Measurements from ENCODE around the gene MBNL1. TPM values are rescaled to one million over a fixed set of nuclear protein-coding genes. Genes with fewer than 3 reads are reported as not detected.

Gene MBNL1
- total and polyA plus RNA-seq, 8 donors: 25.7 to 379 (median 155) TPM

DNA sequence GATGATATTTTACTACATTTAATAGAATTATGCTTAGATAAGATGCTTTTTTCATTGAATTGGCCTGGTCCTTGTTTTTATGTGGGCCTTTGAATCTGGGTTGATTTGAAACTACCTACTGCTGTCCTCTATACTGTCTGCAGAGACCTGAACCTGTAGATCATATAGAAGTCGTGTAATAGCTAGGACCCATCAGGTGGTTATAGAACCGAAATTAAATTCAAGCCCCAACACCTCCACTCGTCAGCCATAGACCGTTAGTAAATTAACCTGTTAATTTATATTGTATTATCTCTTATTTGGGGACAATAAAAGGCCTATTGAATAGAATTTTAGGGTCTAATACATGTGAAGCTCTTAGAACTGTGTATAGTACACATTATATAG lies 108.4 kb downstream of the MBNL1 start:
- Histone ChIP-seq H3K4me3 (no peak overlapping the region), H3K4me1 (peaks cover 12 to 88% (median 48%) of the 10 kb centered on the region in 4 donors), H3K27me3 (no peaks in the 10 kb centered on the region), H3K27ac (peak overlapping the region in 4 of 5 donors; percentile 8 to 64 (median 54)), H3K9me3 (no peaks in the 10 kb centered on the region), H3K36me3 (peaks cover 0 to 10% (median 8%) of the 10 kb centered on the region in 4 donors)
- intact Hi-C loops (cut with DNase I; ENCODE audit: low total_unique reads): no loop called here
- no peak for TF ChIP-seq EP300 (IDR thresholded peaks at IDR 0.05)
- no peak for TF ChIP-seq POLR2AphosphoS5 (IDR thresholded peaks at IDR 0.05)
- no peak for TF ChIP-seq POLR2A (IDR thresholded peaks at IDR 0.05)
- TF ChIP-seq, protein P1, sequence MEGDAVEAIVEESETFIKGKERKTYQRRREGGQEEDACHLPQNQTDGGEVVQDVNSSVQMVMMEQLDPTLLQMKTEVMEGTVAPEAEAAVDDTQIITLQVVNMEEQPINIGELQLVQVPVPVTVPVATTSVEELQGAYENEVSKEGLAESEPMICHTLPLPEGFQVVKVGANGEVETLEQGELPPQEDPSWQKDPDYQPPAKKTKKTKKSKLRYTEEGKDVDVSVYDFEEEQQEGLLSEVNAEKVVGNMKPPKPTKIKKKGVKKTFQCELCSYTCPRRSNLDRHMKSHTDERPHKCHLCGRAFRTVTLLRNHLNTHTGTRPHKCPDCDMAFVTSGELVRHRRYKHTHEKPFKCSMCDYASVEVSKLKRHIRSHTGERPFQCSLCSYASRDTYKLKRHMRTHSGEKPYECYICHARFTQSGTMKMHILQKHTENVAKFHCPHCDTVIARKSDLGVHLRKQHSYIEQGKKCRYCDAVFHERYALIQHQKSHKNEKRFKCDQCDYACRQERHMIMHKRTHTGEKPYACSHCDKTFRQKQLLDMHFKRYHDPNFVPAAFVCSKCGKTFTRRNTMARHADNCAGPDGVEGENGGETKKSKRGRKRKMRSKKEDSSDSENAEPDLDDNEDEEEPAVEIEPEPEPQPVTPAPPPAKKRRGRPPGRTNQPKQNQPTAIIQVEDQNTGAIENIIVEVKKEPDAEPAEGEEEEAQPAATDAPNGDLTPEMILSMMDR (IDR thresholded peaks at IDR 0.05): no peak
- no peak for DNase-seq
- 89 to 94% (median 91%) methylated on average over 4 of the region's 4 CpGs for WGBS, 5 donors

DNA sequence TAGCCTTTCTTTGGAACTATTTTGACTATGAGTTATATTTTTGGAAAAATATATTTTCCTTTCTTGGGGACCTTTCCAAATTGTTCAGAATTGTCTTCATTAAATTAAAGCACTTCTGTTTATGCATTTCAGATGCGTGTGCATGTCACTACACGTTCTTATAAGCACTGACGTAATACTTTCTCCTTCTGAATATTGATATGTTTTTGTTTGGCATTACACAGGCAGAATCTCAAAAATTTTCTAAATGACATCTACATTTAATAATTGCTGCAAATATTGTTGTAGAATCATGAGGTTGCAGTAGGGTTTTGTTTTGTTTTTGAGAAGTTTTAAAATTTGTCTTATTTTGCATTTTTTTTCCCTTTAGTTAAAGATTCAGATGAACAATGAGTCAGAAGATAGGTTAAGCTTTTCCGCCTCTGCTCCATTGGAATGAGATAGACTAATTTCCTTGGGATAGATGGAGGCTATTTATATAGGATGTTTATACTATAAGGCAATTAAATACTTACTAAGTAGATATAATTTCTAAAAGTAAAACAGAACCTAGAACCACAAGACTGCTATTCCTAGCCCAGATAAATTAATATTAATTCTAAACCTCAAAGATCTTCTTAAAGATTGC lies 110.8 kb downstream of the MBNL1 start:
- no peaks in the 10 kb centered on the region for H3K27me3 ChIP-seq
- DNase-seq: no peak
- H3K9me3 ChIP-seq: no peaks in the 10 kb centered on the region
- peaks cover 14 to 90% (median 52%) of the 10 kb centered on the region in 4 donors for H3K4me1 ChIP-seq
- H3K27ac ChIP-seq: peak overlapping the region in 4 of 5 donors; percentile 15 to 83 (median 70)
- intact Hi-C loops (cut with DNase I; ENCODE audit: low total_unique reads): no loop called here
- TF ChIP-seq EP300 (IDR thresholded peaks at IDR 0.05) (no peak), POLR2A (IDR thresholded peaks at IDR 0.05) (no peak)
- TF ChIP-seq, protein P1 (IDR thresholded peaks at IDR 0.05): no peak
- 67 to 92% (median 86%) methylated on average over 4 of the region's 4 CpGs for WGBS, 5 donors
- peaks cover 0 to 4% (median 0%) of the 10 kb centered on the region in 4 donors for H3K36me3 ChIP-seq
- no peak overlapping the region for H3K4me3 ChIP-seq

DNA sequence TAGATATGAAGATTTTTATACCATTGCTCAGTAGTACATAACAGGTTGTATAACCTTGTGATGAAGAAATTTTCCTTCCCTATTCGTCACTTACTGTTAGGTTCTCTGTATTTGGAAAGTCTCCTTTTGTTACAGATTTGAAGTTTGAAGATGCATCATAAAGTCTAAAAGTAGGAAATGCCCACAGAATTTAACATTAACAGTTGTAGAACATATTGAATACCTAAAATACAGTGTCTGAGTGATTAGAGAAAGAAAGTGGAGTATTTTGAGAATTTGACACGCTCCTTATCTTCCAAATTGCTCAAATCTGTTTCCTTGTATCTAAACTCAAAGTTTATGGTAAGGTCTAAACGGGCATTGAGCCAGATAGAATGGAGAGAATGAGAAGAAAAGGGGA lies 111.3 kb downstream of the MBNL1 start:
- Histone ChIP-seq H3K27ac (peak overlapping the region in 4 of 5 donors; percentile 15 to 83 (median 70)), H3K9me3 (no peaks in the 10 kb centered on the region), H3K4me1 (peaks cover 17 to 92% (median 55%) of the 10 kb centered on the region in 4 donors), H3K27me3 (no peaks in the 10 kb centered on the region), H3K4me3 (no peak overlapping the region), H3K36me3 (peaks cover 0 to 4% (median 0%) of the 10 kb centered on the region in 4 donors)
- 53 to 64% (median 59%) methylated on average over 3 of the region's 3 CpGs for WGBS, 5 donors
- intact Hi-C loops (cut with DNase I; ENCODE audit: low total_unique reads): no loop called here
- TF ChIP-seq POLR2AphosphoS5 (IDR thresholded peaks at IDR 0.05): no peak
- no peak for TF ChIP-seq POLR2A (IDR thresholded peaks at IDR 0.05)
- DNase-seq: no peak

DNA sequence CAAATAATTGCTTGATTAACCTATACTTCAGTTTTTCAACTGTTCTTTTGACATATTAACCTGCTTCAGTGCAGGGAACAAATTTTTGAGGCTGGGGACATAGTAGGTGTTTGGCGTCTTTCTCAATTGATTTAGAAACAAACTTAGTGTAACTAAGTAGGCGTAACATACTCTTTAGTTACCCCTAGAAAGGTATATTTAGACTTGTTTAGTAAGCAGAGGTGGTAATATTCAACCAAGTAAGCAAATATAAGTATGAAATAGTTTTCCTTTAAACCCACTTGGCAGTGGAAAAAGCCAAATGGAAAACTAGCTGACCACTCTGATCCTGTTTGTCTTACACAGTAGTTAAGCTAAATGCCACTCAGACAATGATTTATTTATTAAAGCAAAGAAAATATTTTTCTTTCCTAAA lies 113.2 kb downstream of the MBNL1 start:
- no peak for DNase-seq

More for the DNA sequence above, 113.2 kb downstream of the MBNL1 start:
- TF ChIP-seq, protein P1 (IDR thresholded peaks at IDR 0.05): no peak
- Histone ChIP-seq H3K4me3 (peak overlapping the region; percentile 17 to 37 (median 32)), H3K4me1 (peaks cover 14 to 94% (median 57%) of the 10 kb centered on the region in 4 donors), H3K27me3 (no peaks in the 10 kb centered on the region), H3K36me3 (peaks cover 0 to 4% (median 0%) of the 10 kb centered on the region in 4 donors), H3K27ac (peak overlapping the region in 4 of 5 donors; percentile 68 to 83 (median 74)), H3K9me3 (no peaks in the 10 kb centered on the region)
- 27 to 42% (median 34%) methylated on average over 2 of the region's 2 CpGs for WGBS, 5 donors
- intact Hi-C loops (cut with DNase I; ENCODE audit: low total_unique reads): no loop called here
